ENCODE data around the gene BIRC7.

Gene BIRC7

DNA sequence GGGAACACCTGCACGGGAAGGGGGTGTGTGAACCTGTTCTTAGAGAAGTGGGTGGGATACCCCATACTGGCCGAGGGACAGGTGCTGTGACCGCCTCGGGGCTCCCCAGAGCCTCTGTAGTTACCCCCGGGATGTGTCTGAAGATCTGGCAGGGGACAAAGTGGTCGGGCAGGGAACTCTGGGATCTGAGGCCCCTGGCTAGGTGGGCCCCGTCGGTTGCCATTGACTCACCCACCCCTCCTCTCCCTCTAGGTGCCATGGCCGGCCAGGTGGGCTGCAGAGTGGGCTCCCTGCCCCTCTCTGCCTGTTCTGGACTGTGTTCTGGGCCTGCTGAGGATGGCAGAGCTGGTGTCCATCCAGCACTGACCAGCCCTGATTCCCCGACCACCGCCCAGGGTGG is 4.3 kb downstream of the BIRC7 start:
- no peak overlapping the region for H3K18ac ChIP-seq (ENCODE audit: low read length)
- H4K8ac ChIP-seq (ENCODE audit: low read depth, low read length): no peak overlapping the region
- H3K27ac ChIP-seq (ENCODE audit: low read depth, low read length): no peak overlapping the region
- H2AK5ac ChIP-seq (ENCODE audit: low read length): no peak overlapping the region
- H3K4ac ChIP-seq (ENCODE audit: low read depth, low read length): no peak overlapping the region
- no peaks in the 10 kb centered on the region for H3K4me1 ChIP-seq (ENCODE audit: control insufficient read depth, low read depth, low read length)
- DNase-seq: no peak
- H3K79me1 ChIP-seq (ENCODE audit: low read length): no peaks in the 10 kb centered on the region
- no CpG with 5 or more reads among the region's 11 CpGs for WGBS (ENCODE audit: extremely low coverage, insufficient coverage, low lambda C conversion rate)
- H3K27me3 ChIP-seq (ENCODE audit: insufficient read depth, low read length, poor library complexity): no peaks in the 10 kb centered on the region
- H3K4me3 ChIP-seq (ENCODE audit: low read length): no peak overlapping the region
- H2BK15ac ChIP-seq (replicated peaks; ENCODE audit: low read depth): no peak overlapping the region
- H3K23ac ChIP-seq (ENCODE audit: low read length): no peak overlapping the region
- no peak overlapping the region for H3K56ac ChIP-seq (ENCODE audit: low read length)
- no peak overlapping the region for H3K9ac ChIP-seq (ENCODE audit: low read length)
- H2BK120ac ChIP-seq (ENCODE audit: low read depth, low read length): no peak overlapping the region
- H3K36me3 ChIP-seq (ENCODE audit: control insufficient read depth, insufficient read depth, low read length): no peaks in the 10 kb centered on the region
- H3K4me2 ChIP-seq (ENCODE audit: low read length): no peak overlapping the region
- no peak overlapping the region for H2BK5ac ChIP-seq (ENCODE audit: low read length)
- H4K5ac ChIP-seq (ENCODE audit: low read length): no peak overlapping the region
- no peaks in the 10 kb centered on the region for H3K79me2 ChIP-seq (ENCODE audit: control insufficient read depth, insufficient read depth, low read length)

DNA sequence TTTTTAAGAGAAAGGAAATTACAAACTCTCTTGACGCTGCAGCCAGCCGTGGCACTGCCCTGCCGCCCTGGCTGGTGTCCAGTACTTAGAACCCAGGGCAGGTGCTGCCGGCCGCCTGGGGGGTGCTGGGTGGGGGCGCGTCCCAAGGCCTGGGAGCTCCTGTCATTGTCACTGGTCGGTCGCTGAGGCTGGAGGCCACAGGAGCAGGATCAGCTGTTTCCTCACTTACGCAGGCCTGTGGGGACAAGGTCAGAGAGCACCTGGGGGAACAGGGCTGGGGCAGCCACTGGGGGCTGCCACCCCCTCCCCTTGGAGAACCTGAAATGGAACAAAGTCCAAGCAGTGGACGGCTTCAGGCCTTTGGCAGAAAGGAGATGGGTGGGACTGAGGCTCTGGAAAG is 5.6 kb downstream of the BIRC7 start:
- DNase-seq: no peak
- no peaks in the 10 kb centered on the region for H3K79me1 ChIP-seq (ENCODE audit: low read length)
- WGBS (ENCODE audit: extremely low coverage, insufficient coverage, low lambda C conversion rate): no CpG with 5 or more reads among the region's 11 CpGs

DNA sequence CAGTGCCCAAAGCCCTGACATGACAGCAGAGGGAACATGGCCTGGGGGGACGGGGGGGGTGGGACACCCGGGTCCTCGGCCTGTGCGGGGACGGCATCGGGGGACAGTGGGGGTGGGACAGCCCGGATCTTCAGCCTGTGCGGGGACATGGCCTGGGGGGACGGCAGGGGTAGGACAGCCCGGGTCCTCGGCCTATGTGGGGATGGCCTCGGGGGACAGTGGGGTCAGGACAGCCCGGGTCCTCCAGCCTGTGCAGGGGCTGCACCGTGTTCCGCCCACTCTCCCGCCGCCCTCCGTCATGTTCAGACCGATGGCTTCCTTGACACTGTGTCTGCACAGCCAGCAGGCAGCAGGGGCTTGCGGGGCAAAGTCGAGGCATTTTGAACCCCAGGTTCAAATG is 7.0 kb downstream of the BIRC7 start:
- no peak overlapping the region for H4K5ac ChIP-seq (ENCODE audit: low read length)
- H3K18ac ChIP-seq (ENCODE audit: low read length): no peak overlapping the region
- no peaks in the 10 kb centered on the region for H3K79me2 ChIP-seq (ENCODE audit: control insufficient read depth, insufficient read depth, low read length)
- DNase-seq: no peak
- H3K4me1 ChIP-seq (ENCODE audit: control insufficient read depth, low read depth, low read length): no peaks in the 10 kb centered on the region
- no peak overlapping the region for H3K4me2 ChIP-seq (ENCODE audit: low read length)
- H2BK5ac ChIP-seq (ENCODE audit: low read length): no peak overlapping the region
- no peak overlapping the region for H3K56ac ChIP-seq (ENCODE audit: low read length)
- H2BK120ac ChIP-seq (ENCODE audit: low read depth, low read length): no peak overlapping the region
- no peak overlapping the region for H4K8ac ChIP-seq (ENCODE audit: low read depth, low read length)
- WGBS (ENCODE audit: extremely low coverage, insufficient coverage, low lambda C conversion rate): no CpG with 5 or more reads among the region's 21 CpGs
- H2BK15ac ChIP-seq (replicated peaks; ENCODE audit: low read depth): no peak overlapping the region
- H3K27ac ChIP-seq (ENCODE audit: low read depth, low read length): no peak overlapping the region
- no peak overlapping the region for H2AK5ac ChIP-seq (ENCODE audit: low read length)
- no peak overlapping the region for H3K9ac ChIP-seq (ENCODE audit: low read length)
- H3K36me3 ChIP-seq (ENCODE audit: control insufficient read depth, insufficient read depth, low read length): no peaks in the 10 kb centered on the region
- no peaks in the 10 kb centered on the region for H3K27me3 ChIP-seq (ENCODE audit: insufficient read depth, low read length, poor library complexity)
- no peak overlapping the region for H3K4me3 ChIP-seq (ENCODE audit: low read length)
- no peaks in the 10 kb centered on the region for H3K79me1 ChIP-seq (ENCODE audit: low read length)
- H3K4ac ChIP-seq (ENCODE audit: low read depth, low read length): no peak overlapping the region
- no peak overlapping the region for H3K23ac ChIP-seq (ENCODE audit: low read length)

More for the DNA sequence above, 5.6 kb downstream of the BIRC7 start:
- H3K4me2 ChIP-seq (ENCODE audit: low read length): no peak overlapping the region
- H3K79me2 ChIP-seq (ENCODE audit: control insufficient read depth, insufficient read depth, low read length): no peaks in the 10 kb centered on the region
- H3K36me3 ChIP-seq (ENCODE audit: control insufficient read depth, insufficient read depth, low read length): no peaks in the 10 kb centered on the region
- H4K8ac ChIP-seq (ENCODE audit: low read depth, low read length): no peak overlapping the region
- no peak overlapping the region for H2BK120ac ChIP-seq (ENCODE audit: low read depth, low read length)
- H3K18ac ChIP-seq (ENCODE audit: low read length): no peak overlapping the region
- H3K56ac ChIP-seq (ENCODE audit: low read length): no peak overlapping the region
- H2BK15ac ChIP-seq (replicated peaks; ENCODE audit: low read depth): no peak overlapping the region
- H3K4me1 ChIP-seq (ENCODE audit: control insufficient read depth, low read depth, low read length): no peaks in the 10 kb centered on the region
- no peak overlapping the region for H4K5ac ChIP-seq (ENCODE audit: low read length)
- H3K4me3 ChIP-seq (ENCODE audit: low read length): no peak overlapping the region
- no peak overlapping the region for H3K9ac ChIP-seq (ENCODE audit: low read length)
- no peak overlapping the region for H3K23ac ChIP-seq (ENCODE audit: low read length)
- no peak overlapping the region for H3K27ac ChIP-seq (ENCODE audit: low read depth, low read length)
- H3K4ac ChIP-seq (ENCODE audit: low read depth, low read length): no peak overlapping the region
- H2AK5ac ChIP-seq (ENCODE audit: low read length): no peak overlapping the region
- no peaks in the 10 kb centered on the region for H3K27me3 ChIP-seq (ENCODE audit: insufficient read depth, low read length, poor library complexity)
- no peak overlapping the region for H2BK5ac ChIP-seq (ENCODE audit: low read length)

DNA sequence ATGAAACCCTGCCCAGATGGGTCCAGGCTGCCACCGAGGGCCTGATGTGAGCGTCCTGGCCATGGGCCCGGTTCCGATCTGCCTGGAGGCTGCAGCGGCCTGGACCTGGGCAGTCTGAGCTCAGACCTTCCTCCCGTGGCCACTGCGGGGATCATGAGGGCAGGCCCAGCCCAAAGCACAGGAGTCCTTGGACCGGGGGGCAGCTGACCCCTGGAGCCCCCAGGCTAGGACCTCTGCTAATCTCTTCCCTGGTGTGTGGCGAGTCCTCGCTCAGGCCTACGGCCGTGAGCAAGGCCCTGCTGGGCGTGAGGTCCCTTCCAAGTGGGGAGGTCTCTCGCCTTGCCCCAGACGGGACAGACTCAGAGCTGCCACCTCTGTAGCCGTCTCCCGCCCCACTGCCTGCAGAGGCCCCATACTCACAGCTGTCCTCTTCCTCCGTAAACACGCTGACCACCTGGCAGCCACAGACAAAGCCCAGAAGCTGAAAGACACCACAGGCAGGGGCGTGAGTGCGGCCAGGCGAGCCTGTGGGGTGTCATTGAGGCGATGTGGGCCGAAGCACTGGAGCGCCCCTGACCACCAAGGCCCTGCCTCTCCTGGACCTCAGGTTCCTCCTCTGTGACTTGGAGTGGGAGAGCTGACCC is 8.0 kb downstream of the BIRC7 start:
- Histone ChIP-seq H3K4me1 (ENCODE audit: control insufficient read depth, low read depth, low read length) (no peaks in the 10 kb centered on the region), H3K36me3 (ENCODE audit: control insufficient read depth, insufficient read depth, low read length) (no peaks in the 10 kb centered on the region), H3K79me2 (ENCODE audit: control insufficient read depth, insufficient read depth, low read length) (no peaks in the 10 kb centered on the region), H4K5ac (ENCODE audit: low read length) (no peak overlapping the region), H3K18ac (ENCODE audit: low read length) (no peak overlapping the region), H3K79me1 (ENCODE audit: low read length) (no peaks in the 10 kb centered on the region), H3K4ac (ENCODE audit: low read depth, low read length) (no peak overlapping the region), H3K27me3 (ENCODE audit: insufficient read depth, low read length, poor library complexity) (no peaks in the 10 kb centered on the region), H3K23ac (ENCODE audit: low read length) (no peak overlapping the region), H3K9ac (ENCODE audit: low read length) (no peak overlapping the region), H2BK120ac (ENCODE audit: low read depth, low read length) (no peak overlapping the region), H3K4me2 (ENCODE audit: low read length) (no peak overlapping the region), H4K8ac (ENCODE audit: low read depth, low read length) (no peak overlapping the region), H2AK5ac (ENCODE audit: low read length) (no peak overlapping the region), H3K56ac (ENCODE audit: low read length) (no peak overlapping the region), H3K4me3 (ENCODE audit: low read length) (no peak overlapping the region), H2BK15ac (replicated peaks; ENCODE audit: low read depth) (no peak overlapping the region), H2BK5ac (ENCODE audit: low read length) (no peak overlapping the region), H3K27ac (ENCODE audit: low read depth, low read length) (no peak overlapping the region)
- DNase-seq: no peak
- WGBS (ENCODE audit: extremely low coverage, insufficient coverage, low lambda C conversion rate): no CpG with 5 or more reads among the region's 25 CpGs

GRCh38 chr20:63244468-63244867 is 8.8 kb downstream of the BIRC7 start:
- DNase-seq: no peak
- no CpG with 5 or more reads among the region's 10 CpGs for WGBS (ENCODE audit: extremely low coverage, insufficient coverage, low lambda C conversion rate)

More at GRCh38 chr20:63244468-63244867, 8.8 kb downstream of the BIRC7 start:
- Histone ChIP-seq H3K4me3 (ENCODE audit: low read length) (no peak overlapping the region), H3K4ac (ENCODE audit: low read depth, low read length) (no peak overlapping the region), H3K4me1 (ENCODE audit: control insufficient read depth, low read depth, low read length) (no peaks in the 10 kb centered on the region), H3K4me2 (ENCODE audit: low read length) (no peak overlapping the region), H3K36me3 (ENCODE audit: control insufficient read depth, insufficient read depth, low read length) (no peaks in the 10 kb centered on the region), H3K27me3 (ENCODE audit: insufficient read depth, low read length, poor library complexity) (no peaks in the 10 kb centered on the region), H3K79me2 (ENCODE audit: control insufficient read depth, insufficient read depth, low read length) (no peaks in the 10 kb centered on the region), H2BK120ac (ENCODE audit: low read depth, low read length) (no peak overlapping the region), H2BK15ac (replicated peaks; ENCODE audit: low read depth) (no peak overlapping the region), H2BK5ac (ENCODE audit: low read length) (no peak overlapping the region), H3K18ac (ENCODE audit: low read length) (no peak overlapping the region), H3K23ac (ENCODE audit: low read length) (no peak overlapping the region), H4K5ac (ENCODE audit: low read length) (no peak overlapping the region), H2AK5ac (ENCODE audit: low read length) (no peak overlapping the region), H3K79me1 (ENCODE audit: low read length) (no peaks in the 10 kb centered on the region), H3K27ac (ENCODE audit: low read depth, low read length) (no peak overlapping the region), H3K56ac (ENCODE audit: low read length) (no peak overlapping the region), H3K9ac (ENCODE audit: low read length) (no peak overlapping the region), H4K8ac (ENCODE audit: low read depth, low read length) (no peak overlapping the region)
